NT2/D1 (cell line): Measurements from ENCODE around the gene SFRP5.

Source experiments
- SUZ12 ChIP-seq: IDR thresholded peaks from 2 replicates; pipeline ENCODE4 v1.6.1; 2011; ENCODE audit not compliant: insufficient read length, insufficient read depth; ENCODE audit errors: extremely low read depth
- ZNF274 ChIP-seq: IDR thresholded peaks from 2 replicates; pipeline ENCODE4 v1.6.1; 2011; ENCODE audit warnings: mild to moderate bottlenecking, low read depth, low read length

GRCh38 chr10:97785731-97786130 is 13.9 kb upstream of the SFRP5 start:
- TF ChIP-seq ZNF274 (no peak), SUZ12 (no peak)
